GM18517 (cell line): Measurements from ENCODE around the gene SPATA25.

Experiments
- ATAC-seq: cut with Tn5 transposase; IDR thresholded peaks from one replicate; pipeline ENCODE4 v1.9.1; 2021; ENCODE audit warnings: mild to moderate bottlenecking, moderate library complexity; ENCODE audit not compliant: unreplicated experiment

The SPATA25 gene

GRCh38 chr20:45841407-45842129 lies 45.9 kb downstream of the SPATA25 start:
- no peak for ATAC-seq

- no peak for ATAC-seq
Measured at GRCh38 chr20:45840700-45841198, 46.7 kb downstream of the SPATA25 start.

- ATAC-seq, result no peak
Measured at GRCh38 chr20:45836841-45837240, 50.6 kb downstream of the SPATA25 start.
